HL-60/S4 (cell line): ENCODE results near the gene ATP6V1F.

Experiments used
- in situ Hi-C: fragments of 300-500 bp; cut with MboI; formaldehyde crosslinking; loops from 2 replicates; pipeline ENCODE4 v1.14.3; 2022; ENCODE audit warnings: low sequenced_read_pairs

Gene ATP6V1F

DNA sequence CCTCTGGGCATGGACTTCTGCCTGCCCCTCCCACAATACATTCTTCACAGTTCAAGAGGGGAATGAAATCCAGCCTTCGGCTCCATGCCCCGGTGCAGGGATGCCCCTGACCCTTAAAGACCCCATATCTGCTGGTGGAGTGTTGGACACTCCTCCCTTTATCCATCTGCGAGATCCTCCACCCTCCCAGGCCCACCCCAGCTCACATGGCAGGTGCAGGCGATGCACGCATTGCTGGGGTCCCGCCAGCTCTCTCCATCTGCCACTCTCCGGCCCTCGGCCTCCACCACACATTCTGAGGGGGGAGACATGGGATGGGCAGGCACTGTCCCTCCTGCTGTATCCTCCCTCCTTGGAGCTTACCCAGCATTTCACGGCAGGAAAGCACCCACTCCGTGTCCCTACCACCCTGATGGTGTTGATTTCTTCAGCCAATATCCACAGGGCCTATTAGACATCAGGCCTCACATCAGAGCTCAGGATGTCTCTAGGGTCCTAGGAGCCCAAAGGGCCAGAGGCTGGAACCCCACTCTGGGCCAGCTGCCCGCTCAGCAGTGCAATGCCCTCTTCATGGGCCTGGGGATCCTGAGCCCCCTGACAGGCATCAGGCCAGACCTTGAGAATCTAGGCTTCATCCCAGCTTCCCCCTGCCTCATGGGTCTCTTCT lies 18.3 kb downstream of the ATP6V1F start:
- in situ Hi-C loops: loop anchor here (25.0 kb wide), 1 partner anchor 269 kb away; no protein-coding TSS in a partner anchor

DNA sequence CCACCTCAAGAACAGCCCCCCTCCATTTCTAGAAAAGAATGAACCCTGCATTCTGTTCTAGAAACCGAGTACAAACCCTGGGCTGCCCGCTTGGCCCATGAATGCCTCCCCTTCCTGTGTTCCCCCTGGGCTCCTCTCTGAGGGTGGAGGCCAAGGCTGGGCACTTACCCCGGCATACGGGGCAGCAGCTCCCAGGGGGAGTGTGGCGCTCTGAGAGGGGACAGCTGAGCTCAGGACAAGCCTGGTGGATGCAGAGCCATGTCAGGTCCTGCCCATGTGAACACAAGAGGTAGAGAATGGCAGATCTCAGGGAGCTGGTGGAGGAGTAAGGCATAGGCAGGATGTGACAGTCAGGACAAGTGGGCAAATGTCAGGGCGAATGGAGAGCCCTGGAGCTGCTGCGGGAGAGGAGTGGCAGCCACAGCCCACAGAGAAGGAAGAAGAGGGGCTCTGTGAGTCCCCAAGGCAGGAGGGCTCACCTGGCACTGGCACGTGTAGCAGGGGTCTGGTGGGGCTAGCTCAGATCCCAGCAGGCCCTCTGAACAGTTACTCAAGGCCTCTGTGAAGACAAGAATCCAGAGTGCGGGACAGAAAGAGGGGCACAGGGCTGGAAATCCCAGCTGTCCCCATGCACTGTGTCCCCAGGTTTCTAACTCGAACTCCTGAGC lies 18.9 kb downstream of the ATP6V1F start:
- in situ Hi-C loops: loop anchor here (25.0 kb wide), 1 partner anchor 269 kb away; no protein-coding TSS in a partner anchor

DNA sequence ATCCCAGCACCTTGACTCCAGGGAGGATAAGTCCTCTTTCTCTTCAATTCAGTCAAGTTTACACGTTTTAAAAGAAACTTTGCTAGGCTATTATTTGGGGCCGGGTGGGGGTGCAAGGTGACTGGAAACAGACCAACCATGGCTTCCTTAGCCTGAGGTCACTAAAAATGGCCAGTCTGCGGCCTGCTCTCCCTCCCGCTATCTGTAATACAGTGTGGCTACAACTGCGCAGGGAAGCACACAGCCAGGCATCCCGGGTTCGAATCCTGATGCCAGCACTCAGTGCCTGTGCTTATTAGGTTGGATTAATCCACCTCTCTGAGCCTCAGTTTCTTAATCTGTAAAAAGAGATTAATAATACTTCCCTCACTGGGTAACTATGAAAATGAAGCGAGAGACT lies 19.5 kb downstream of the ATP6V1F start:
- in situ Hi-C loops: loop anchor here (25.0 kb wide), 1 partner anchor 270 kb away; no protein-coding TSS in a partner anchor

DNA sequence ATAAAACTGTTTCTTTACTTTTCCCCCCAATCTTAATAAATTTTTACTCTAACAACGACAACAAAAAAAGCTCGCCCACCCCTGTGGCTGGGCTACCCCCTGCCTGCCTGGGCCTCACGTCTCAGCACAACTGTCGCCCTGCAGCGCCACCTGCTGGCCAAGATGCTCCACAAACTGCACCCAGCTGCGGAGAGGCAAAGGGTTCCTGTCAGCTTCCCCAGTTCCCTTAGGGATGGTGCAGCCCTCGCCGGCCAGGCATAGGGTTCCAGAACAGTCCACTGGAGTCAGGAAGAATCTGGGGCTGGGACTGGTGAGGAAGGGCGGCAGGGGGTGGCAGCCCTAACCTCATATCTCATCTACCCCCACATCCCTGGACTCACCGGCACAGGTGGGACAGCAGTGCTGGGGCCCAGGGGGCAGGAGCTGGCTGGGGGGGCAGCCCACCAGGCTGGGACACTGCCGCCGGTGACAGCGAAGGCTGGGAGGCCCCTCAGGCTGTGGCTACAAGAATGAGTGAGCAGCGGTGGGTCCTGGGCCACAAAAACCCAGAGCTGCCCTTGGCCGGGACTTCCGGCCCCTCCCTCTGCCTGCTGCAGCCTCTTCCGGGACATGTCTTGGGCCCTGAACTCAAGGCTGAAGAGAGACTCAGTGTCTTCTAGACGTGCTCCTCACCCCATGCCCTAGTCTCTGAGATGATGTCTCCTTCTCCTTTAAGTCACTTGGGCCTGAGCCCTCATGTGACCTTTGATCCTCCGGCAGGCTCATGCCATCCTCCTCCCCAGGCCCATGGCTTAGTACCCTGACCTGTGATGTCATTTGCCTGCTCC lies 21.2 kb downstream of the ATP6V1F start:
- in situ Hi-C loops: loop anchor here (25.0 kb wide), 1 partner anchor 272 kb away; no protein-coding TSS in a partner anchor

DNA sequence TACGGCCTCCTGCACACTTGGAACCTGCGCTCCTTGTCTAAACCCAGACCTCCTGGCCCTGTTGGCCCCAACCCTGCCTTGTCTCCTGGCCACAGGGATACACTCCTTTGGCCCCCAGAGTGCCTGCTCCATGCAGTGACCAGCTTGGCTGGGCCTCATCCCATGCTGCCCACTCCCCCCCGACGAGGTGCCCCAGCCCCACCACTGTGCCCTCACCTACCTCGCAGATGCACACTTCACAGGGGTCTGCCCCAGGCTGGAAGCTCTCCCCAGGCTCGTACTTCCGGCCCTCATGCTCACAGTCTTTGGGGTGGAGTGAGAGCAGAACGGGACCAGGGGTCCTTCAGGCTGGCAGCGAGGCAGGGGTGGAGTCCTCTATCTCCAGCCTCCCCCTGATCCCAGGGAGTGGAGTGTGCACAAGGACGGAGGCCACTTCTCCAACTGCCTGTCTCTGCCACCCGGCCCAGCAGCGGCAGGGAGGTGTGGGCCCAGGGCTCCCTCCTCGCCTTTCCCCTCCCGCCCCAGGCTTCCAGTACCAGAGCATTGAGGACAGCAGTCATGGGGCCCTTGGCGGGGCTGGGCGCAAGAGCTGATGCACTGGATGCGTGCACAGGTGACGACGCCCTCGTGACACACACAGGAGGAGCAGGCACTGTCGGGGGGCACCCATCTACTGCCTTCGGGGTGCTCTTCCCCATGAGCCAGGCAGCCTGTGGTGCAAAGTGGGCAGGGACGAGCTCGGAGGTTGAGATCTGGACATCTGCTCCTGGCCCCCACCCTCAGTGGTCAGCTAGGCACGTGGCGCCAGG lies 22.1 kb downstream of the ATP6V1F start:
- in situ Hi-C loops: loop anchor here (25.0 kb wide), 1 partner anchor 272 kb away; no protein-coding TSS in a partner anchor

DNA sequence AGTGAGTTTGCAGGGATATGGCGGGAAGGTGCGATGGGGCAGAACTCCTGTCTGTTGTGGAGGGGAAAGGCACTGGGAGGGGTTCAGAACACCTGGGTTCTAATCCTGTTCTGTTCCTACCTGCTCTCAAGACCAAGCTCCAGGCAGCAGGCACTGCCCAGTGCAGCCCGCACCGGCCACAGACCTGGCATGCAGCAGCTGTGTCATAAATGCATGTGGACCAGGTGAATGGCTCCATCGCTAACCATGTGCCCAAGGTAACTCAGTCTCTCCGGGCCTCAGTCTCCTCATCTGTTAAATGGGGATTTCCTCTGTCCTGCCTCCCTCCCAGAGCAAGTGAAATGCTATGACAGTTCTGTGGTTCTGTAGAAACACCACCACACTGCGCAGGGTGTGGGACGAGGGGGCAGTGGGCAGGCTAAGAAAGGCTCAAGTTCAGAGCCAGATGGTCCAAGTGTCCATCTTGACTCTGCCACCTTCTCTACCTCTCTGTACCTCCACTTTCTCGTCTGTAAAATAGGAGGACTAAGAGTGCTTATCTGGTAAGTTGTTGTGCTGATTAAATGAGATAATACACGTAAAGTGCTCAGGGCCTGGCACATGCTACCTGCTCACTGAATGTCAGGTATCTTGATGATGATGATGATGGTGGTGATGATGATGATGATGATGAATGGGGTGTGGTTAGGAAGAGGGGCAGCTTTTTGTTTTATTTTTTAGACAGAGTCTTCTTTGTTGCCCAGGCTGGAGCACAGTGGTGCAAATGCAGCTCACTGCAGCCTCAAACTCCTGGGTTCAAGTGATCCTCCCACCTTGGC lies 22.9 kb downstream of the ATP6V1F start:
- in situ Hi-C loops: loop anchor here (25.0 kb wide), 1 partner anchor 273 kb away; no protein-coding TSS in a partner anchor

DNA sequence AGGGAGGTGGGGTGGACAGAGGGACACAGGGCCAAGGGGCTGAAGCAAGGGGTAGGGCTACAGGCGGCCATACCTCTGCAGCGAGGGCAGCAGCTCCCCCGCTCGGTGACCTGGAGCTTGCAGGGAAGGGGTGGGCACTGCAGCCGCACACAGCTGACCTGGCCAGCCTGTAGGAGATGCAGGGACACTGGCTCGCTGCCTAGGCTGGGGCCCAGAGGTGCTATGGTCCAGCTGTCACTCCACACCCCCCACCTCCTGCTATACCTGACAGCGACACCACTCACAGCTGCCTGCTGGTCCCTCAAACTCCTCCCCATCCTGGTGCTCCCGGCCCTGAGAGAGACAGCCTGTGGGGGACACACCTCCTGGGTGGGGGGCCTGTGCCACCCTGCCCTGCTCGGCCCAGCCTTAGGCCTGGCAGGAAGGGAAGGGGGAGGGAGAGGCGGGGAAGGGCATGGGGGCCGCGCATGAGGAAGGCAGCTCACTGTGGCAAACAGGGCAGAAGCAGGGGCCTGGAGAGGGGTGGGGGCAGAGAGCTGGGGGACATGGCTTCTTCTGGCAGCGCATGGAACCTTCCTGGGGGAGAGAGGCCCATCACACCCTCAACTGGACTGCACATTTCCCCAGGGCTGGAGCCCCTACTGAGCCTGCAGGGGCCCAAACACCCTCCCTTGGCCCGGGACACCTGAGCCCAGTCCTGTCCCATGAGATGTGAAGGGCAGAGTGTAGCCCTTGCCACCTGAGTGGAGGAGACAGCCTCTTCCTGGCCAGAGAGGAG lies 23.9 kb downstream of the ATP6V1F start:
- in situ Hi-C loops: loop anchor here (25.0 kb wide), 1 partner anchor 274 kb away; no protein-coding TSS in a partner anchor

DNA sequence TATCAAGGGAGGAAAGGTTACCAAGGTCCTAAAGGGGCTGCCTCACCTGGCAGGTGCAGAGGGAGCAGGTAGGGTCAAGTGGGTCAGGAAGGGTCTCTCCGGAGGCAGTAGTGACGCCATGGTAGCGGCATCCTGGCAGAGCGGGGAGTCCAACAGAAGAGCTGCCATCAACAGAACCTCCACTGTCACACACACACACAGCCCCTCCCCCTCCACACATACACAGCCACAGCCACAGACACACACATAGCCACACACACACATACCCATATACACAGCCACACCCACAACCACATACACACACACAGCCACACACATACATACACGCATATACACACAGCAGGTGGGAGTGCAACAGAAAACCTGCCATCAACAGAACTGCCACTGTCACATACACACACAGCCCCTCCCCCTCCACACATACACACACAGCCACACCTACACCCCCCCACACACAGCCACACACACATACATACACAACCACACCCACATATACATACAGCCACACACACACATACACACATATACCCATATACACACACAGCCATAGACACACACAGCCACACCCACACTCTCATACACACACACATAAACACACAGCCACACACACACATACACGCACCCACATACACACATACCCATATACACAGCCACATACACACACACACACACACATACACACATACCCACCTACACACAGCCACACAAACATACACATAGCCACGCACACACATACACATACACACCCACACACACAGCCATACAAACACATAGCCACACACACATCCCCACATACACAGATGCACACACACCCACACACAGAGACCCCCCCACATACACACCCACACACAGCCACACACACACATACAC lies 24.7 kb downstream of the ATP6V1F start:
- in situ Hi-C loops: loop anchor here (25.0 kb wide), 1 partner anchor 275 kb away; no protein-coding TSS in a partner anchor

DNA sequence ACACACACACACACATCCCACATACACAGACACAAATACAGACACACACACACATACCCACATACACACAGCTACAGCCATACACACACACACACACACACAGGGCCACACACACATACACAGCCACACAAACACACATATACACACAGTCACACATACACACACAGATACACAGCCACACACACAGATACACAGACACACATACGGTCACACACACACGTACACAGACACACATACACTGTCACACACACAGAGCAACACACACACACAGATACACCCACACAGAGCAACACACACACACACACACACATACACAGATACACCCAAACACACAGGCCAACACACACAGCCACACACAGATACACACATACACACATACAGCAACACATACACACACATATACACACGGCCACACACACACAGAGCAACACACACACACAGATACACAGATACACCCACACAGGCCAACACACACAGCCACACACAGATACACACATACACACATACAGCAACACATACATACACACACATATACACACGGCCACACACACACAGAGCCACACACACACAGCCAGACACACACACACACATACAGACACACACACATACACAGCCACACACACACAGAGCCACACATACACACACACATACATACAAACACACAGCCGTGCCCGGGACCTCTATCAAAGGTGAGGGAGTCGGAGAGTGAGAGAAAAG lies 25.5 kb downstream of the ATP6V1F start:
- in situ Hi-C loops: loop anchor here (25.0 kb wide), 1 partner anchor 276 kb away; no protein-coding TSS in a partner anchor

DNA sequence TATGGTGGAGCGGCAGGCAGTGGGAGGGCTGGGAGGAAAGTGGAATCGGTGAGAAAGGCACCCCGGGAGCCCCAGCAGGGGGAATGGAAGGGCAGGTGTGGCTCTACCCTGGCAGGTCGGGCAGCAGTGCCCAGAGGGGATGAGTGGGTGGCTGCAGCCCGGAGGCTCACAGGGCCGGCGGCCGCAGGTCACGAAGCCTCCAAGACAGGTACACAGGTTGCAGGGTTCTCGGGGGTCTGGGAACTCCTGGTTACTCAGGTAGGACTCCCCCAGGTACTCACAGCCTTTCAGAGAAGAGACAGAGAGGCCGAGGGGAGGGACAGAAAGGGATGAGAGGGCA lies 26.1 kb downstream of the ATP6V1F start:
- in situ Hi-C loops: loop anchor here (25.0 kb wide), 1 partner anchor 276 kb away; no protein-coding TSS in a partner anchor

DNA sequence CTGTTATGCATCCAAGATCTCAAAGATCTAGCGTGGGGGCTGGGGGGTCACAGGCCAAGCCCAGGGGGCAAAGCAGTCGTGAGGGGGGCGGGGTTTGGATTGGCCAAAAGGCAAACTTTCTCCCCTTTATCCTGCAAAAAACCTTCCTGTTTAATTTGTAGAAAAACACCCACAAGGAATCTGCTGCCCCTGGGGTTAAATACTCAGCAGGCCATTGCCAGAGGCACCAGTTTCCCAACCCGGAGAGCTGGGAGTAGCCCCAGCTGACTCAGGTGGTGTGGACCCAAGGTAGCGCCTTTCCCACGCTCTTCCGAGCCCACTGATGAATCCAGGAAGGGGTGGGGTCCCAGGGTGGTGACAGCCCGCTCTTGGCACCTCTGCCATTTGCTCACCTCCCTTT lies 26.5 kb downstream of the ATP6V1F start:
- in situ Hi-C loops: loop anchor here (25.0 kb wide), 1 partner anchor 277 kb away; no protein-coding TSS in a partner anchor

DNA sequence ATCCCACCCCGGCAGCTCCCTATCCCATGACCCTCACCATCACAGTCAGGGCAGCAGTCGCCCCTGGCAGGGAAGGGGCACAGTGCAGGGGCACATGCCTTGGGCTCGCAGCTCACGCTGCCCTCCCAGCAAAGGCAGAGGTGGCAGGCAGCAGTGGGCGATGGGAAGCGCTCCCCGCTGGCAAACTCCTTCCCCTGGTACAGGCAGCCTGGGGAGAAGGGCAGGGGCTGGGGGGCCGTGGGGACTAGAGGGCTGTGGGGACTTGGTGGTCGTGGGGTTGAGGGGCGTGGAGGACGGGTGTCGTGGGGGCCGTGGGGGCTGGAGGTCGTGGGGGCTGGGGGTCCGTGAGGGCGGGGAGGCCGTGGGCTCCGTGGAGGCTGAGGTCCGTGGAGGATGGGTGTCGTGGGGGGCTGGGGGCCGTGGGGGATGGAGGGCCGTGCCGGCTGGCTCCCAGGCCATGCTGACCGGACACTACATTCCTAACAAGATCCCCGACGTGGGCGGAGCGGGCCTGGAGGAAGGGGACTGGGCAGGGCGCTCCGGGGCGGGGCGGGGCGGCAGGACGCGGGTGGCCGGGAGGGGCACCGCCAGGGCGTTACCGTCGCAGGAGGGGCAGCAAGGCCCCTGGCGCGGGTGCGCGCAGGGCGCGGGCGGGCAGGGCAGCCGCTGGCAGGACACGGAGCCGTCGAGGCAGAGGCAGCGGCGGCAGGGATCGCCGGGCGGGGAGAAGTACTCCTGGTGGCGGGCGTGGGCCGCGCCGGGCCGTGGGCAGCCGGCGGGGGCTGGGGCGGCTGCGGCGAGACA lies 27.9 kb downstream of the ATP6V1F start:
- in situ Hi-C loops: loop anchor here (25.0 kb wide), 1 partner anchor 278 kb away; no protein-coding TSS in a partner anchor

DNA sequence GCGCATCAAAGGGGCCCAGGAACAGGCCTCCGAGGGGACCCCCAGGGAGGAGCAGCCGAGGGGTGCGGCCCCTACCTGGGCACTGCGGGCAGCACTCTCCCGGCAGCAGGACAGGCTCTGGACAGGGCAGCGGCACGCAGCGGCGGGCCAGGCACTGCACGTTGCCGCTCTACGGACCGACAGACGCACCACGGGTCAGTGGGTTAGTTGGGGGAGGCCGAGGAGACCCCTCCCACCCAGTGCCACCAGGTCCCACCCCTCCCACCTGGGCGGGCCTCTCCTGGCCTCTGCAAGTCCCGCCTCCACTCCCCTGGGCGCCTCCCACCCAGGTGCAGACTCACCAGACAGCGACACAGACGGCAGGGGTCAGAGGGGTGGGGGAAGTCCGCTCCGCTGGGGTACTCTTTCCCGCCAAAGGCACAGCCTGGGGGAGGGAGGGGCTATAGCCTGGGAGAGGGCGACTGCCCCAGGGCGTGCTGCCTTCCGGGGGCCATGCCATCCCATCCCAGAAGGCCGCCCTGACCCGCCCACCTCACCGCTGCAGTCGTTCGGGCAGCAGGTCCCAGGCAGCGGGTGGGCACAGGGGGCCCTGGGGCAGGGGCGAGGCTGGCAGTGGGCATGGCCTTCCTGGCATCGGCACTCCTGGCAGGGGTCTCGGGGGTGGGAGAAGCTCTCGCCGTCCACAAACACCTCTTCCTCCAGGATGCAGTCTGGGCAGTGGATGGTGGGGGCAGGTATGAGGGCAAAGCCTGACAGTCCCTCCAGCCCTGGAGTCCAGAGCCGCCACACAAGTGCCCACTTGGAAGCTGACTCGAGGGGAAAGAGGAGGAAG lies 28.7 kb downstream of the ATP6V1F start:
- in situ Hi-C loops: loop anchor here (25.0 kb wide), 1 partner anchor 279 kb away; no protein-coding TSS in a partner anchor

DNA sequence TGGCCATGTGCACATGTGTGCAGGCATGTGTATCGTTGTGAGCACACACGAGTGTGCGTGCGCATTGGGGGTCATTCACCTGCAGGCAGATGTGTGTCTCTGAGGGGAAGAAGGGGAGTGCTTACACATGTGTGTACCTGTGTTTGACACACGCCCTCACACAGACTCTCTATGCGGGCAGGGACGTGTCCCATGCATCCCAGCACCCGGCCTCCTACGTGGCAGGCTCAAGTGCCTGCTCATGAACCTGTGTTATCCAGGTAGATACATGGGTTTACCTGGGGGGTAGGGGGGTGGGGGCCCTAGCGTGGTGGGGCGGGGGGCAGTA lies 29.2 kb downstream of the ATP6V1F start:
- in situ Hi-C loops: loop anchor here (25.0 kb wide), 1 partner anchor 280 kb away; no protein-coding TSS in a partner anchor
